Daoy (cell line): ENCODE results near the gene PLBD1. TPM values are rescaled to one million over a fixed set of nuclear protein-coding genes. Genes with fewer than 3 reads are reported as not detected.
A peak's percentile ranks its signal among the peaks of the same experiment; 100 is the strongest.

ENCODE experiments used
- DNase-seq: peaks from one replicate; pipeline ENCODE4 v3.0.0-alpha.2; 2015; ENCODE audit warnings: low read depth
- total RNA-seq: library from RNA; depleted of rRNA; stranded (reverse); fragments of >200 nt; shearing (Covaris generic); gene quantifications from 2 replicates; pipeline ENCODE4 v1.2.3, GENCODE V29; 2014; rRNA removed

PLBD1 gene, protein sequence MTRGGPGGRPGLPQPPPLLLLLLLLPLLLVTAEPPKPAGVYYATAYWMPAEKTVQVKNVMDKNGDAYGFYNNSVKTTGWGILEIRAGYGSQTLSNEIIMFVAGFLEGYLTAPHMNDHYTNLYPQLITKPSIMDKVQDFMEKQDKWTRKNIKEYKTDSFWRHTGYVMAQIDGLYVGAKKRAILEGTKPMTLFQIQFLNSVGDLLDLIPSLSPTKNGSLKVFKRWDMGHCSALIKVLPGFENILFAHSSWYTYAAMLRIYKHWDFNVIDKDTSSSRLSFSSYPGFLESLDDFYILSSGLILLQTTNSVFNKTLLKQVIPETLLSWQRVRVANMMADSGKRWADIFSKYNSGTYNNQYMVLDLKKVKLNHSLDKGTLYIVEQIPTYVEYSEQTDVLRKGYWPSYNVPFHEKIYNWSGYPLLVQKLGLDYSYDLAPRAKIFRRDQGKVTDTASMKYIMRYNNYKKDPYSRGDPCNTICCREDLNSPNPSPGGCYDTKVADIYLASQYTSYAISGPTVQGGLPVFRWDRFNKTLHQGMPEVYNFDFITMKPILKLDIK
- total RNA-seq = 1.9 and 3.5 TPM in 2 replicates

DNA sequence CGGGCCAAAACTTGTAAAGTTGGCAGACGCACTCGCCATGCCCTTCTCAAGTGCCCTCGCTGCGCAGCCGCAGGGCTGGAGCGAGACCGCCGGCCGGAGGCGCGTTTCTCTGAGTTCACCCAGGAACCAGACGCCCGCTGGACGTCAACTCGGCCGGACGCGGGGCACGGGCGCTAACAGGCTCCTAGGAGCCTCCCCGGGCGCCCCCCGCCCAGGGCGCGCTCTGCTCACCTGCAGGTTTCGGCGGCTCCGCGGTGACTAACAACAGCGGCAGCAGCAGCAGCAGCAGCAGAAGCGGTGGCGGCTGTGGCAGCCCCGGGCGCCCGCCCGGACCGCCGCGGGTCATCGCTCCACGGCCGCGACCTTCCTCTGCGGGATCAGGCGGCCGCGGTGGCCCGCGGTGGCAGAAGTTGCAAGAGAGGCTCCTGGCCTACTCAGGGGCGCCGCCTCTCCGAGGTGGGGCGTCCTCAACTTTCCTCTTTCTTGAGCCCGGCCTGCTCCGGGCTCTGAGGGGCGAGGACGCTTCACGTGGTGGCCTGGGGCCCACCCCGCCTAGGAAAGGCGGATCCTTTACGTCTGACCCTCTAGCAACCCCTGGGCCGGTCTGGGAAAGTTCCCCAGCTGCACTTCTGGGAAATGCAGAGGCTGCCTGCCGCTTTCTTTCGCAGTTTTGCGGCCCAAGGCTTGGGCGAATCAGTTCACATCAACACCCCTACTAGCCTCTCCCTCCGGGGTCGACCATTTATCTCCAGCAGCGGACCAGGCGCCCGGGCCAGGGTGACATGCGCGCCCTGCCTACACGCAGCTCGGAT lies at the start of gene PLBD1:
Gene PLBD1, minus strand, starts transcription at position 533 of the 812 bp plus-strand sequence. Its CDS starts 187 bp downstream, at position 346.
- DNase-seq = peak; percentile 43

DNA sequence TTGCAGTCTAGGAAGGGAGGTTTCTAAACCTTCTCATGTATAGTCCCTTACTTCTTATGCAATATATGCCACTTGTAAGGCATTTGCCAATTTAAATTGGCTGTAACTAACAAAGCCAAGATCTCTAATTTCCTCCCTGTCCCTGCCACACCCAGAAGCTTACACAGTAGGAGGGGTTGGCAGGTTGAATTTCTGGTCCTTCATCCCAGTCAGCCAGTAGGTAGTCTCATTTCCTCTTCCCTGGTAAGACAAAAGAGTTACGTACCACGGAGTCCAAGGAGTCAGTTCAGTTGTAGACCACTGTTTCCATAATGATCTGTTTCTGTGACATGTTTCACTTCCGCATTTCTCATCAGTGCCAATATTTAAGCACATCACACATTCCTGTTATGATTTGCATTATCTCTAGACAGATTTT lies 47.0 kb upstream of the PLBD1 start:
- no peak for DNase-seq

DNA sequence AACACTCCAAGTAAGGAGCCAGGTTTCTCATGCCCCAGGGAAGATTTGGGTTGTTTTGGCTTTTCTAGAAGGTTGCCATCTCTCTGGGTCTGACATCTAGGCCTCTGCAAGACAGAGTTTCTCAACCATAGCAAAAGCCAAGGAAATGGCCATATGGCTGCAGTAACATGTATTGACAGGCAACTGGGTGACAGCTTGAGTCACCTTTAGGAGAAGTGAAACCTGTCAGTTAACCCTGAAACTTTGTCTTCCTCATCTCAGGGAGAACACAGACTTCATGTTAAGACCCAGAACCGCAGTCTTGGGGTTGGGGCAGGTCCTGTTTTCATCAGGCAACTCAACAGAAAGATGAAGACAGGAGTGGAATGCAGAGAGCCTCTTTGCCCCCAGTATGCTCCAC lies 46.0 kb upstream of the PLBD1 start:
- no peak for DNase-seq

DNA sequence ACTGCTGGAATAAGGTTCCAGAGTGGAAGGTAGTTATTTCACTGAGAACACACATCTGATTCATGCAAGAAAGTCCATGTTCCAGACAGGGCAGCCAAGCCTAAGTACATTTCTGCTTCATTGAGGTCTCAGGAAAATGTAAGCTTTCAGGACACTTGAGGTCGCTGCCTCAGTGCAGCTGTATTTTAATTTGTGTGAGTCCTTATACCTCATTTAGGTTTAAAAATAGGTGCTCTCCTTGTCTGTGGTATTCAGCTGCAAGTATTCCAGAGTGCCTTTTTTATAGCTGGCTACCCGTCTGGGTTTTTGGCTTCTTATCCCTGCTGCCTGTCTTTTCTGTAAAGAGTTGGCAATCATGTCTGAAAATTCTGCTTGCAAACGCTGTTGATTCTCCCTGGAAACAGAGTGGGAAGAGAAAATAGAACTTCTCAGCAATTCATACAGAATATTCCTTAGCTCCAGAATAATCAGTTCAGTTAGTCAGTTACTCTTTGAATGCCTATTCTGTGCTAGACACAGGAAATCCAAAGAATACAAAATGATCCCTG lies 45.3 kb upstream of the PLBD1 start:
- no peak for DNase-seq

DNA sequence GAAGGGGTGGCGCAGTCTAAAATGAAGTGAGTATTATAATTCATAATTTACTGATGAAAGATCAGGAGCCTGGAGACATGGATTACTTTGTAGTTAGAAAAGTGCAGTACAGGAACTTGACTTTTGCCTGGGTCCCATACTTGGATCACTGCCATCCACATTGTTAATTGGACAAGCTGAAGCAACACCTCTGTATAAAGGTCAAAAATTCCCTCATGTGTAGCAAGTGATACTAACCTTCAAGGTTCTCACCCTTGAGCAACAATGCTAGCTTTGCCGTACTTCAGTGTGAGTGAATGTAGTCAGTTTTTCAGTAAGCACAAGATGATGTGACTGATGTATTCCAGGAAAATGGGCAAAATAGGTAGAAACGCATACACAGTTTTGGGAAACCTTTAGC lies 44.6 kb upstream of the PLBD1 start:
- no peak for DNase-seq

DNA sequence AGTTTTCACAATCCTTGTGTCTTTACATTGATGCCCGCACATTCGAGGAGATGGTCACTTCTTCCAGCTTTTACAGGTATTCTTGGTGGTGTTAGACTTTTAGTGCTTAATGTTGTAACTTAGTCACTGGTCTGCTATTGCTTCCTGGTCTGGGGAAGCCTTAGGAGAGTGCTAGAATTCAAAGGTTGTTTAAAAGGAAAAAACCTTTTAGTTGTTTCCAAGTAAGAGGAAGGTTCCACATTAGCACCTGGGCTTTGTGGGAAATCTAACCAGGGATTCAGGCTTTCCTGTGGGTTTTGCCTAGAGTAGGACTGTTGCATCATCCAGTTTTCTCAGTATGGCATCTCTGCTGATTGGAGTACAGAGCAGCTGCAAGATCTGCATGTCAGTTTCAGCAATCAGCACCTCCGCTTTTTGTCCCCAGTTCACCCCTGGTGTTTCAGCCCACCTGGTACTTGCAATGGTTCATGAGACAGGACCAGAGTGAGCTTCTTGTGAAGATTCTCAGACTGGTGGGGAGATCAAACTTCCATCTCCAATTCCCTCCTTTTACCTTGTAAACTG lies 44.0 kb upstream of the PLBD1 start:
- no peak for DNase-seq

DNA sequence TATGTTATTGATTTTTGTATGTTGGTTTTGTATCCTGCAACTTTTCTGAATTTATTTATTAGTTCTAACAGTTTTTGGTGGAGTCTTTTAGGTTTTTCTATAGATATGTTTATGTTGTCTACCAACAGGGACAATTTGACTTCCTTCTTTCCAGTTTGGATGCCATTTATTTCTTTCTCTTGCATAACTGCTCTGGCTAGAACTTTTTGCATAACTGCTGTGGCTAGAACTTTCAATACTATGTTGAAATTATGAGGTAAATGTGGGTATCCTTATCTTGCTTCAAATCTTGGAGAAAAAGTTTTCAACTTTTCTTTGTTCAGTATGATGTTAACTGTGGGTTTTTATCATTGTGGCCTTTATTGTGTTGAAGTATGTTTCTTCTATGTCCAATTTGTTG lies 39.9 kb upstream of the PLBD1 start:
- DNase-seq = no peak

DNA sequence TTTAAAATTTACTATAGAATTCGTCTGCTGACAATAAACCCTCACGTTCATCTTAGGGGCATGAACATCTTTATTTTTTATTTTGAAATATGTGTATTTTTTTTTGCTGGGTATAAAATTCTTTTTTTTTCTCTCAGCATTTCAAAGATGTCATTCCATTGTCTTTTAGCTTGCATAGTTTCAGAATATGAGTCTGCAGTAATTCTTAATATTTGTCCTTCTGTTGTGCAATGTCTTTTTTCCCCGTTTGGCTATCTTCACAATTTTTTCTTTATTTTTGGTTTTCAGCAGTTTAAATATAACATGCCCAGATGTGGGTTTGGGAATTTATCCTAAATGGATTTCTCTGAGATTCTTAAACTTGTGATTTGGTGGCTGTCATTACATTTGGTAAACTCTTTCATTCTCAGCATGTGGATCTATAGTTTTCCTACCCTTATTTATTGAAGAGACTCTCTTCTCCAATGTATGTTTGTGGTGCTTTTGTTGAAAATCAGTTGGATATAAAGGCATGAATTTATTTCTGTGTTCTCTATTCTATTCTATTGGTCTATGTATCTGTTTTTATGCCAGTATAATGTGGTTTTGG lies 37.8 kb upstream of the PLBD1 start:
- DNase-seq = no peak

DNA sequence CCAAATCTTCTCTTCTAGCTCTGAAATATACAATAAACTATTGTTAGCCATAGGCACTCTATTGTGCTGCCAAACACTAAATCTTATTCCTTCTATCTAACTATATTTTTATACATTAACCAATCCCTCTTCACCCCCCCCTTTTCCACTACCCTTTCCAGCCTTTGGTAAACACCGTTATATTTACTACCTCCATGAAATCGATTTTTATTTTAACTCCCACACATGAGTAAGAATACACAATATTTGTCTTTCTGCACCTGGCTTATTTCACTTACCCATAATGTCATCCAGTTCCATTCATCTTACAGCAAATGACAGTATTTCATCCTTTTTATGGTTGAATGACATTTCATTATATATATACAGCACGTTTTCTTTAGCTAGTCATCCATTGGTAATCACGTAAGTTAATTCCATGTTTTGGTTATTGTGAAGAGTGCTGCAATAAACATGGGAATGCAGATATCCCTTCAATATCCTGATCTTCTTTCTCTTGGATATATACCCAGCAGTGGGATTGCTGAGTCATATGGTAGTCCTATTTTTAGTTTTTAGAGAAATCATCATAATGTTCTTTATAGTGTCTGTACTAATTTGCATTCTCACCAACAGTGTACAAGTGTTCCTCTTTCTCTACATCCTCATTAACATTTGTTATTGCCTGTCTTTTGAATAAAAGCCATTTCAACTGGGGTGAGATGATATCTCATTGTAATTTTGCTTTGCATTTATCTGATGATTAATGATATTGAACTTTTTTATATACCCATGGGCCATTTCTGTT lies 34.2 kb upstream of the PLBD1 start:
- no peak for DNase-seq

DNA sequence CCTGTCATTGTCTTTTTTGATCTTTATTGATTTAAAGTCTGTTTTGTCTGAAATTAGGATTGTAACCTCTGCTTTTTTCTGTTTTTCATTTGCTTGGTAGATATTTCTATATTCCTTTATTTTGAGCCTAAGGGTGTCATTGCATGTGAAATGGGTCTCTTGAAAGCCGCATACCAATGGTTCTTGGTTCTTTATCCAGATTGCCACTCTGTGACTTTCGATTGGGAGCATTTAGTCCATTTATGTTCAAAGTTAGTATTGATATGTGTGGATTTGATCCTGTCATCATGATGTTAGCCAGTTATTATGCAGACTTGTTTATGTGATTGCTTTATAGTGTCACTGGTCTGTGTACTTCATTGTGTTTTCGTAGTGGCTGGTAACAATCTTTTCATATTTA lies 29.8 kb upstream of the PLBD1 start:
- DNase-seq = no peak

DNA sequence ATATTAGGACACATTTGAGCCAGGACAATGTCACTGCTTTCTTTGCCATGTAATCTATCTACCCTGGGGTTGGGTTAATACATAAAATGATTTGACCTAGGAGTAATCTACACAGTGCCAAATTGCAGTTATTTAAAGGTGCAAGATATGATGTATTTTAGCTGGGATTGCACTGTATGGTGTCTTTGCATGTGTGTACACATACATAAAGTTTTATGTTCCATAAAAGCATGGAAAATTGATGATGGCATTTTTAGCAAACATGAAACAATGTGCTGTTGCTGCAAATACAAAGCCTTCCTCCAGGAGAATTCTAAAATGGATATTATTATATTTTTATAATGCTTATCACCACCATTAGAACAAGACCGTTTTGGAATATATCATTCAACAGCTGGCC lies 24.0 kb upstream of the PLBD1 start:
- DNase-seq = no peak

DNA sequence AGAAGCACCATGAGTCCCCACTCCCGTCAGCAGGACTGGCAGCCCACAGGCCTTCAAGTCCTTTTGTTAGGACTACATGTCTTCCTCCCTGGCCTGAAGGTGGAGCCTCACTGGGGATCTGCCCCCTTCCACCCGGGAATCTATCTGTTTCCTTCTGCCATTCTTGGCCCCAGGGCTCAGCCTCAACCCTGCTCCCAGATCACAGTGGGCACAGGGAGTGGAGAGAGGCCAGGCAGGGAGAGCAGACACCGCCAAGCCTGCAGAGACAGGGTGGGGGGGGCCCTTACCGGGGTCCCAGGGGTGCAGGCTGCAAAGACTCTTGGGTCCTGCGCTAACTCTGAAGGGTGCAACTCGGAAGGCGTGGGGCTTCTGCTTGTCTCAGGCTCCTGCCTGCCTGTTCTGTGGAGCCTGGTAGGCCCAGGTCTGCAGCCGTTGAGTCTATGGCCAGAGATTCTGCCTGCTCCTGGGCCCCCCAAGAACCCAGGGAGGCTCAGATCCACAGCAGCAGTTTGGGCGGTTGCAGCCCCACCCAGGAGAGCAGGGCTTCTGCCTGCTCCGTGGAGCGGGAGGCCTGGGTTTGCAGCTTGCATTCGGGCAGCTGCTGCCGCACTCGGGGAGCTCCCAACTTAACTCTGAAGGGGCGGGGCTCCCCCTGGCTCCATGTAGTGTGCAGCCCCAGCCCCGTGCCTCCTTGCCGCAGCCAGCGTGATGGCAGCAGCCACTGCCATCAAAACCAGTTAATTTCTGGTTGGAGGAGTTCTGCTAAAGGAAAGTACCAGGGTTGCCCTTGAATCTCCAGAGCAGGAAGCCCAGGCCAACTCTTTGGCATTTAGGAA lies 21.7 kb upstream of the PLBD1 start:
- no peak for DNase-seq

DNA sequence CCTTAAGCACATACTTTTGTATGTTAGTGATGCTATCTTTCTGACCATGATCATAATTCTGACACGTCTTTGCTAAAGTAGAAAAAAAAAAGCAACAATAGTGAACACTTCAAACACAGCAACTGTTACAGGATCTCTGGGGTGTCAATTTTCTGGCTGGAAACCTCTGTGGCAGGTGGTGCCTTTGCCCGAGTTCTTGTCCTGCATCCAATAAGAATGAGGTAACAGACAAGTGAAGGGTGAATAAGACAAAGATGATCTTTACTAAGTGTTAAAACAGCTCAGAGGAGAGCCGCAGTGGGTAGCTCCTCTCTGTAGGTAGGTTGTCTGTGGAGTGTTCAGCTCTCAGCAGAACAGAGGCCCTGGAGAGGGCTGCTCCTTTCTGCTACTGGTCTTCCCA lies 20.9 kb upstream of the PLBD1 start:
- no peak for DNase-seq

DNA sequence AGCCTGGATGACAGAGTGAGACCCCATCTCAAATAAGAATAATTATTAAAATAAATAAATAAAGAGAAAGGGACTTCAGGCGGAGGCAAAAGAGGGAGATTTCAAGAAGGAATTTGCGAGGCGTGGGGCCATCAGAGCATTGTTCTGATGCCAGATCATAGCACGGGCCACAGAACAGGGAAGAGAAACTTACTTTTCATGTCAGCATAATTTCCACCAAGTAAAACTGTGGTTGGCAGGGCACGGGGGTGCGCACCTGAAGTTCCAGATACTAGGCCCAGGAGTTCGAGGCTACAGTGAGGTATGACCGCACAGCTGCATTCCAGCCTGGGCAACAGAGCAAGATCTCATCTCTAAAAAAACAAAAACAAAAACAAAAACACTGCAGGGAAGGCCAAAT lies 11.0 kb upstream of the PLBD1 start:
- DNase-seq = no peak

DNA sequence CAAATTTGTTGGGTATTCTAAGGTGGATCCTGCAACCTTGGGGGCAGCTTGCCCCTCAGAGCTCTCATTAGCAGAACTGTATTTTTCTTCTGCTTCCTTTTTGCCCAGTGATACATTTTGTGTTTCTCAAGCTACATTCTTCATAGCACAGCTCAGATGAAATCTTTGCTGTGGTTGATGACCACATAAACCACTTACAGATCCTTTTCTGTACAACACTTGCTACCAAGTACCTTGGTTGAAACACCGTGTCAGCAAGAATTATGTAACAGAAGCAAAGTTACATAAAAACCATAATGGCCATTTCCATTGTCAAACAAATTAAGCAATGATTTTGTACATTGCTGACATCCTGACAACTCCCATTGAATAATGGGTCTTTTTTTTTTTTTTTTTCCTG lies 9.7 kb upstream of the PLBD1 start:
- no peak for DNase-seq

DNA sequence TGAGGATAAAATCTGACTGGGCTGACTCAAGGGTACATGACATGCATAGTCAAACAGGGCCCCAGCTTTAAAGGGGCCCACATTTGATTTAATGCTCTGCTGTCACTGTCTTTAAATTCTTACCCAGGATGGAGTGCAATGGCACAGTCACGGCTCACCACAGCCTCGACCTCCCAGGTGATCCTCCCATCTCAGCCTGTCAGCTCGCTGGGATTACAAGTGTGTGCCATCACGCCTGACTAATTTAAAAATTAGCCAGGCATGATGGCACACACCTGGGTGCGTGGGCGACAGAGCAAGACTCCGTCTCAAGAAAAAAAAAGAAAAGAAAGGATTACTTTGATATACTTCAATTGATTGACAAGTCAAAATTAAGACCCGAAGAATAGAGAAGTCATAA lies 9.2 kb upstream of the PLBD1 start:
- no peak for DNase-seq

DNA sequence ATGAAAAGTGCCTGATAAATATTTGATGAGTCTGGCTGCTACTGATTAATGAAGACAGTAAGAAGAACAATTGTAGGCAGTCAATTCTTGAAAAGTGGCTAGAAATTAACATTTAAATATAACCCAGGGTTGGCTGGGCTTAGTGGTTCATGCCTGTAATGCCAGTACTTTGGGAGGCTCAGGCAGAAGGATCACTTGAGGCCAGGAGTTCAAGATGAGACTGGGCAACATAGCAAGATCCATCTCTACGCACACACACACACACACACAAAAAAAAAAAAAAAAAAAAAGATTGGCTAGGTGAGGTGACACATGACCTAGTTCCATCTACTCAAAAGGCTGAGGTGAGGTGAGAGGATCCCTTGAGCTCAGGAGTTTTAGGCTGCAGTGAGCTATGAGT lies 7.9 kb upstream of the PLBD1 start:
- DNase-seq = no peak

DNA sequence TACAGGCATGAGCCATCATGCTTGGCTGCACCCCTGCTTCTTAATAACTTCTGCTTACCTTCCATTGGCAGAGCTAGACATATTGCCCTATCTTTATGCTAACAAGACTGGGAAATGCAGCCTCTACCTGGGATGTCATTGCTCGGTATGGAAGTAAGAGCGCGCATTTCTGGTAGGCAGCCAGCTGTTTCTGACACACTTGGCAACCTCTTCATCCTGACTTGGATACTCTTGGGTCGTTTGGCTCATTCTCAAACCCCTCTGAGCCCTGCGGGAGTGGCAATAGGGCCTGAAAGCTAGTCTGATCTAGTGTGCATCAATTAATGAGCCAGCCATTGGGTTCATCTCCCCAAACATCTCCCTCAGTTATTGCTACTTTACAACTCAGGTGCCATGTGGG lies 5.4 kb upstream of the PLBD1 start:
- no peak for DNase-seq

DNA sequence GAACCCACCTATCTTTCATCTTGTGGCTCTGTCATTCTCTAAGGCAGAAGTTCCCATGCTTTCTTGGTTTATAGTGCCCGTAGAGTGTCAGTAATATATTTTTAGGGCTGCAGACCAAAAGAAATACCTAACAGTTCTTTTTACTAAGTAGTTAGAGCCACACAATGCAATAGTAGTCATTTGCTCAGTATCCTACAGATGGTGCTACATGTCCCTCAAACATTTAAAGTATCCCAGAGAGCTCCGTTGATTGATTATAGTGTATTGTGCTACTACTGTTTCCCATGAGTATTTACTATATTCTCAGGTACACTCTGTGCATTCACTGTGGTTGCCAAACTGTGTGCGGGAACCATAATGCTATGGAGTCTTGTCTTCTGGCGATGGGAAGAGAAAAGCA lies 4.7 kb upstream of the PLBD1 start:
- no peak for DNase-seq

DNA sequence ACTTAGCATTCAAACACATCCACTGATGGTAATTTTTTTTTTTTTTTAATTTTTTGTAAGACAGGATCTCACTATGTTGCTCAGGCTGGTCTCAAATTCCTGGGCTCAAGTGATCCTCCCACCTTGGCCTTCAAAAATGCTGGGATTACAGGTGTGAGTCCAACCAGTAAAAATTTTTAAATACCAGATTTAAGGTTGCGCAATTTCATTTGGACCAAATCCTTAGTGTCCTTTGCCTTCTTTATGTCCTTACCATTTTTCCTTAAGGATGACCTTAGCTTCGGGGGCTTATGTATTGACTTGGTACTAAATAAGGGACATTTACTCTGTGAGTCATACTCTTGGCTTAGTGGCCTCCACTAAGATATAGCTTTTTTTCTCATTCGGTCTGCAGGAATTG lies 4.1 kb upstream of the PLBD1 start:
- no peak for DNase-seq
